Parathyroid adenoma (tissue), 2 donors: ENCODE results near the gene NDE1.

Source experiments
- H2AFZ ChIP-seq: fragments of 300-600 bp; sonication (generic); one replicate; pipeline ENCODE4 v1.7.0; 2017; ENCODE audit warnings: antibody characterized with exemption, mild to moderate bottlenecking
- H3K27ac ChIP-seq: fragments of 300-600 bp; sonication (generic); one replicate; pipeline ENCODE4 v1.7.0; 2017
- H3K27me3 ChIP-seq: fragments of 300-600 bp; sonication (generic); one replicate; pipeline ENCODE4 v1.7.0; 2017; ENCODE audit warnings: low read length; ENCODE audit not compliant: control insufficient read depth, insufficient read depth
- H3K36me3 ChIP-seq: fragments of 300-600 bp; sonication (generic); one replicate; pipeline ENCODE4 v1.7.0; 2017; ENCODE audit warnings: low read length; ENCODE audit not compliant: control insufficient read depth, insufficient read depth
- H3K4me1 ChIP-seq: fragments of 300-600 bp; sonication (generic); one replicate; pipeline ENCODE4 v1.7.0; 2017; ENCODE audit warnings: control low read depth
- H3K4me2 ChIP-seq: fragments of 300-600 bp; sonication (generic); one replicate; pipeline ENCODE4 v1.7.0; 2017; ENCODE audit warnings: low read length
- H3K4me3 ChIP-seq: fragments of 300-600 bp; sonication (generic); one replicate; pipeline ENCODE4 v1.7.0; 2017; ENCODE audit warnings: low read depth, low read length
- H3K79me2 ChIP-seq: fragments of 300-600 bp; sonication (generic); one replicate; pipeline ENCODE4 v1.7.0; 2017; ENCODE audit warnings: control low read depth
- H3K9ac ChIP-seq: fragments of 300-600 bp; sonication (generic); one replicate; pipeline ENCODE4 v1.7.0; 2017; ENCODE audit warnings: mild to moderate bottlenecking
- H3K9me3 ChIP-seq: fragments of 300-600 bp; sonication (generic); one replicate; pipeline ENCODE4 v1.7.0; 2017; ENCODE audit warnings: low read length; ENCODE audit not compliant: control insufficient read depth
- CTCF ChIP-seq: fragments of 300-600 bp; sonication (generic); IDR thresholded peaks from one replicate; pipeline ENCODE4 v1.7.0; 2017; ENCODE audit warnings: antibody characterized with exemption, mild to moderate bottlenecking
- donor health status: primary hyperparathyroidism.

The NDE1 gene

GRCh38 chr16:15770512-15770911, 120.5 kb downstream of the NDE1 start:
- no peak for TF ChIP-seq CTCF
- H3K36me3 ChIP-seq: no peaks in the 10 kb centered on the region
- no peaks in the 10 kb centered on the region for H3K27me3 ChIP-seq
- no peak overlapping the region for H3K9ac ChIP-seq
- no peak overlapping the region for H3K27ac ChIP-seq
- H2AFZ ChIP-seq: no peak overlapping the region
- H3K4me3 ChIP-seq: no peak overlapping the region
- H3K79me2 ChIP-seq: no peaks in the 10 kb centered on the region
- H3K9me3 ChIP-seq: no peaks in the 10 kb centered on the region
- no peak overlapping the region for H3K4me2 ChIP-seq
- H3K4me1 ChIP-seq: no peaks in the 10 kb centered on the region

DNA sequence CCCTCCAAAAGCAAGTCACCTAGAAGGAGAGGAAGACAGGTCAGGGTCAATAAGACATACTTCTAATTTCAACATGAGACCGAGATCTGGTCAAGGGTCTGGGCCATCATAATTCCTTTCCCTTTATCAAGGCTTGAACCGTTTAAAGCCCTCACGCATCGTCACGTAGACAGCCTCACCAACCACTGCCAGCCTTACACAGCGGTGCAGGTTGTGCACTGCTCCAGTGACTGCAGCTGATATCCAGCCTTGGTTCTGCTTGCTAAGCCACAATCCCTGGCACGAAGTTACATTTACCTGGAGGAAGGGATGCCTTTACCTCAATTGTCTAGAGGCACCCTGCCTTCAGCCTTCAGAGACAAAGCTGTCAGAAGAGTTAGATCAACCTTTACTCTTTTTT, 121.6 kb downstream of the NDE1 start:
- Histone ChIP-seq H3K4me1 (no peaks in the 10 kb centered on the region), H3K79me2 (no peaks in the 10 kb centered on the region), H3K36me3 (no peaks in the 10 kb centered on the region), H3K27me3 (no peaks in the 10 kb centered on the region), H3K27ac (no peak overlapping the region), H3K9me3 (no peaks in the 10 kb centered on the region), H3K4me2 (no peak overlapping the region), H2AFZ (no peak overlapping the region), H3K4me3 (no peak overlapping the region), H3K9ac (no peak overlapping the region)
- TF ChIP-seq CTCF: no peak

DNA sequence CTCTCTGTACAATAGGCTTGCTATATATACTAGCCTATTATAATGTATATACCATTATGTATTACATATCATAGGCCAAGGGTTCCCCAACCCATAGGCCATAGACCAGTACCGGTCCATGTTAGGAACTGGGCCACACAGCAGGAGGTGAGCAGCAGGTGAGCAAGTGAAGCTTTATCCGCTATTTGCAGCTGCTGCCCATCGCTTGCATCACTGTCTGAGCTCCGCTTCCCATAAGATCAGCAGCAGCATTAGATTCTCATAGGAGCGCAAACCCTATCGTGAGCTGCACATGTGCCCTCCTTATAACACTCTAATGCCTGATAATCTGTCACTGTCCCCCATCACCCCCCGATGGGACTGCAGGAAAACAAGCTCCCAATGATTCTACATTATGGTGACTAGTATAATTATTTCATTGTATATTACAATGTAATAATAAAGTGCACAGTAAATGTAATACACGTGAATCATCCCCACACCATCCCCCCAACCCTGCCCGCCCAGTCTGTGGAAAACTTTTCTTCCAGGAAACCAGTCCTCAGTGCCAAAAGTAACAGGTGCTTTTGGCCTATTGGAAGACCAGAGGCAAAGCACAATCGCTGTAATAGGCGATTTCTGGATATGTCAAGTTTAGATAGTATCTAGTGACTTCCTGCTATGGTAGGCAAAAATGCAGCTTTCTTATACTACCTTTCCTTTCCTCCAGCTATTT, 122.7 kb downstream of the NDE1 start:
- Histone ChIP-seq H3K9me3 (no peaks in the 10 kb centered on the region), H3K9ac (no peak overlapping the region), H3K4me3 (no peak overlapping the region), H3K27me3 (no peaks in the 10 kb centered on the region), H3K4me1 (no peaks in the 10 kb centered on the region), H3K36me3 (no peaks in the 10 kb centered on the region), H3K4me2 (no peak overlapping the region), H2AFZ (no peak overlapping the region), H3K79me2 (no peaks in the 10 kb centered on the region), H3K27ac (no peak overlapping the region)
- no peak for TF ChIP-seq CTCF

GRCh38 chr16:15773968-15774367, 123.9 kb downstream of the NDE1 start:
- H3K9me3 ChIP-seq: no peaks in the 10 kb centered on the region
- no peak overlapping the region for H3K9ac ChIP-seq
- no peaks in the 10 kb centered on the region for H3K79me2 ChIP-seq
- H3K4me1 ChIP-seq: no peaks in the 10 kb centered on the region
- no peak overlapping the region for H3K4me3 ChIP-seq
- H3K27me3 ChIP-seq: no peaks in the 10 kb centered on the region
- H3K4me2 ChIP-seq: no peak overlapping the region
- TF ChIP-seq CTCF: no peak
- no peak overlapping the region for H3K27ac ChIP-seq
- H3K36me3 ChIP-seq: no peaks in the 10 kb centered on the region
- no peak overlapping the region for H2AFZ ChIP-seq

GRCh38 chr16:15775209-15775608, 125.2 kb downstream of the NDE1 start:
- no peak overlapping the region for H3K9ac ChIP-seq
- H3K27me3 ChIP-seq: no peaks in the 10 kb centered on the region
- TF ChIP-seq CTCF: no peak
- no peak overlapping the region for H2AFZ ChIP-seq
- no peaks in the 10 kb centered on the region for H3K9me3 ChIP-seq
- H3K36me3 ChIP-seq: no peaks in the 10 kb centered on the region
- H3K4me3 ChIP-seq: no peak overlapping the region
- no peak overlapping the region for H3K27ac ChIP-seq
- no peak overlapping the region for H3K4me2 ChIP-seq
- H3K4me1 ChIP-seq: no peaks in the 10 kb centered on the region
- H3K79me2 ChIP-seq: no peaks in the 10 kb centered on the region
